Measurements from ENCODE around the gene PIN1.

Gene PIN1

DNA sequence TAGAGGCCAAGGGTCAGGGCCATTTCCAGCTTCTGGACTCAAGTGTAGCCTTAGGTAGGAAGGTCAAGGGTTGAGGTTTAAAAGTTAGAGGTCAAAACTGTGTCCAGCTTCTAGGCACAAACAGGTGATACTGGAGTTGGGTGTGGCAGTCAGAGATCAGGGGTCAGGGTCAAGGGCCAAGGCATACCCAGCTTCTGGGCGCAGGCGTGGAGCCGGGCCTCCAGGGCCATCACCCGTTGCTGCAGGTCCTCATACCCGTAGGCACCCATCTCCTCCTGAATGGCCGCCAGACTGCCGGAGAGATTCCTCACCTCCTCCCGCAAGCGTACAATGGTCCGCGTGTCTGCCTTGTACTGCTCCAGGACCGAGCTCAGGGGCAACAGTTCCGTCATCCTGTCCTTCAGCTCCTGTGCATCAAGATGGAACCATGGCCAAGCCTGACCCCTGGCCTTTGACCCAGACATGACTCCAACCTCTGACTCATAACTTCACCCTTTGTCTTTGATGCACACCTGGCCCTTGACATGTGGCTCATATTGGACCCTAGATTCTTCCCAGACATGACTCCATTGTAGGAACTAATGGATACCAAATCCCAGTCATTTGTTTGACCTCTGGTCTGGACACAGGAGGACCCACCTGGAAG, 22.1 kb downstream of the PIN1 start:
- DNase-seq: no peak

DNA sequence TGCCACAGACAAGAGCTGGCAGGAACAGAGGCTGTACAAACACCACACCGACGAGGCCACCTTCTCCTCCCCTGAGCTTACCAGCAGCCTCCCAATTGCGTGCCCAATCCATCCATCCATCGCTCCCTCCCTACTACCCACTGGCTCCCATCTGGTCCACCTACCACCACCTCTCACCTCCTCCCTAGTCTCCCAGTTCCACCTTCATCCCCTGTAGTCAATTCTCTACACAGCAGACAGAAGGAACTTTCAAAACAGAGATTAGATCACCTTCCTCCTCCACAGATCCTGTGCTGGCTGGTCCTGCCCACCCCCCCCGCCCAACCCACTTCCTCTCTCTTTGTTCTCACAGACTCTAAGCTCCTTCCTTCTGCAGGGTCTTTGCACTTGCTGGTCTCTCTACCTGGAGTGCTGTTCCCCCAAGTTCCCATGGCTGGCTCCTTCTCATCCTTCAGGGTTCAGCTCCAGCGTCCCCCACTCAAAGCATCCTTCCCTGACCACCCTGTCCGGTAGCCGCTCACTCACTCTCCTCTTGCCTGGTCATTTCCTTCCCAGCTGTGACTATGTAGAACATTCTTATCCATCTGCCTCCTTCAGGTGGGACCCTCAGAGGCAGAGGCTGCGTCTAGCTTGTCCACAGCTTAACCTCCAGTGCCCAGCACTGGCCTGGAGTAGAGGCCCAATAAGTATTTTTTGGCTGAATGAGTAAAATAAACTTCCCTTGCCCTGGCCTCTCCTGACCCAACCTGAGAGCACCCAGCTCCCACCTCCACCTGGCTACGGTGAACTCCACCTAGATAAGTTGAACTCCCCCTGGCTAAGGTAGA, 23.0 kb downstream of the PIN1 start:
- no peak for DNase-seq

DNA sequence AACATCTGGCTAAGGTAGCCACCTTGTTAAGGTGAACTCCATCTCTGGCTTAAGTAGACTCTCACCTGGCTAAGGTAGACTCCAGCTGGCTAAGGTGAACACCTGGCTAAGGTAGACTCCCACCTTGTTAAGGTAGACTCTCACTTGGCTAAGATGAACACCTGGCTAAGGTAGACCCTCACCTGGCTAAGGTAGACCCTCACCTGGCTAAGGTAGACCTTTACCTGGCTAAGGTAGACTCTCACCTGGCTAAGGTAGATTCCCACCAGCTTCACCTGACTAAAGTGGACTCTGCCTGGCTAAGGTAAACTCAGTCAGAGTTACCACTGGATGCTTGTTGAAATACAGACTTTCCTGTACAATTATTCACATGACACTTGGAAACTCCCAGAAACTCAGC, 23.6 kb downstream of the PIN1 start:
- no peak for DNase-seq

DNA sequence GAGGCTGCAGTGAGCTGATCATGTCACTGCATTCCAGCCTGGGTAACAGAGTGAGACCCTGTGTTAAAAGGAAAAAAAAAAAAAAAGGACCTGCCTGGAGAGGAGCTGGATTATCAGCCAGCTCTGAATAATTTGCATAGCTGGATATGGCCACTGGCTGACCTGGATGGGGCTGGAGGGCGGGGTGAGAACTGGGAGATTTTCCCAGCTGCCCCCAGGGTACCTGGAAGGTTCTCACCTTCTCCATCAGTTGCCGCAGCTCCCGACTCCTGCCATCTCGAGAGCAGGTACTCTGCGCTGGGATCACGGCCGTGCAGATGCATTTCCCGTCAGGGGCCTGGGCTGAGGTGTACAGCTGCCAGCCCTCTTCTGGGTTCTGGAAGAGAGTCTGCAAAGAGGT, 25.3 kb downstream of the PIN1 start:
- DNase-seq: no peak

DNA sequence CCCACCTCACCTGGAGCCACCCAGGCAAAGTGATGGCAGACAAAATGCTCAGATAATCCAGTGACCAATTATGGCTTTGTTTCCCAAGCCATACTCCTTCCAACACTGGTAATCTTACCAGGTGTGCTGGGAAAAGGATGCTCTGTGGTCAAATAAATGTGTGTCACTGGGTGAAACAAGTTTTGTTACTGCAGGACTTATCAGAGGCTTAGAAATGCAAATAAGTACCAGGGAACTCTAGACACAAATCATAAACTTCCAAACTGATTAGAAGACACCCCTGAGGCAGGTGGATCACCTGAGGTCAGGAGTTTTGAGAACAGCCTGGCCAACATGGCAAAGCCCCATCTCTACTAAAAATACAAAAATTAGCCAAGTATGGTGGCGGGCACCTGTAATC, 26.4 kb downstream of the PIN1 start:
- DNase-seq: no peak

DNA sequence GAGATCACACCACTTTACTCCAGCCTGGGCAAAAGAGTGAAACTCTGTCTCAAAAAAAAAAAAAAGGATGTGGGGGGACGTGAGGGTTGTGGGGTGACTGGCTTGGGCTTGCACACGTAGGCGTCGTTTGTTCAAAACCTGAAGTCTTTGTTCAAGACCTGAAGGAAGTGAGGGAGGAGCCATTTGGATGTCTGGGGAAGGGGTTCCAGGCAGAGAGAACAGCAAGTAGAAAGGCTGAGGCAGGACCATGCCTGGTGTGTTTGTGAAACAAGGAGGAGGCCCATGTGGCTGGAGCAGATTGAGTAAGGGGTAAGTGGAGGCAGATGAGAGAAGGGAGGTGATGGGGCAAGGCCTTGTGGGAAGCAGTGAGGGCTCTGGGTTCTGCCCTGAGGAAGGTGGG, 27.8 kb downstream of the PIN1 start:
- DNase-seq: no peak

DNA sequence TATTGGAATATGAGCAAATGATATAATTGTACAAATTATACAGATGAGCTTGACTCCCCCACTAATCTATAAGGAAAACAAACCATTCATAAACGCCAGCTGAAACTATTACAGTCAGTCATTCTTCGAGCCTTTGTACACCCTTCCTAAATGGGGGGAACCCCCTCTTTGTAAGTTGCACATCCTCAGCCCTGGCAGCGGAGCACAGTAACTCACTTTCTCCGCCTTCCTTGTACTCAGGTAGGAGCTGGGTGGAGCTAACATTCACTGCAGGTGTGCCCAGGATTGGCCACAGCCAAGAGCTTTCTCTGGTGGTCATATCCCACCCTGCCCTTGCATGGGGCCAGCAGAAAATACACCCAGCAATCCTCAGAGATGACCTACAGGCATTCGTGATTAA, 28.6 kb downstream of the PIN1 start:
- DNase-seq: no peak

DNA sequence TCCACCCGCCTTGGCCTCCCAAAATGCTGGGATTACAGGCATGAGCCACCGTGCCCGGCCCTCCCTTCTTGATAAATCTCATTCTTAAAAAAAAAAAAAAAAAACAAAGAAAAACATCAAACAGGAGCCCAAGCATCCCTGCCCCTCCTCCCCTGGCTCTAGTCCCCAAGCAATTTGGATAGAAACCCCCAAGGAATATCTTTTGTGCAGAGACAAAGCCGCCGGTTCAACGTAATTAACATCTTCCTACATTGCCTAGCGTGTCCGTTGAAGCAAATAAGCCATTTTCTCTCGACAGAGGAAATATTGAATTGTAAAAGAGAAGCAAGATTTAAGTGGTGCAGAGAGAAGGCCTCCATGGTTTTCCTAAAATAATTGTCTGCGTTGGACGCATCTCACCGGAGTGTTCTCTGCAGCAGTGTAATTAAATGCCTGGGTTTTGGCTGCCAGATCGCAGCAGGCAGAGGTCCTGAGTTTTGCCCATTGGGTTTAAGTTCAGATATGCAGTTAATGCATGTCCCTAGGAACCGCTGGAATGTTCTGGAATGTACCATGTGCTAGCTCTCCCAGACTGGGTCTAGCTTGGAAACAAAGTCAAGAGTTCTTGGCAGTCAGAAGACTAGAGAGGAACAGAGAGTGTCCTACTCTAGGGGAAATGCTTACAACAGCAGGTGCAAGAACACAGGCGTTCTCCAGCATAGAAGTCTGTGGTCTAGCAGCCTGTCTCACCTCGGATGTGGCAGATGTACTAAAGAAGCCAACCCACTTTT, 30.8 kb downstream of the PIN1 start:
- DNase-seq: no peak

DNA sequence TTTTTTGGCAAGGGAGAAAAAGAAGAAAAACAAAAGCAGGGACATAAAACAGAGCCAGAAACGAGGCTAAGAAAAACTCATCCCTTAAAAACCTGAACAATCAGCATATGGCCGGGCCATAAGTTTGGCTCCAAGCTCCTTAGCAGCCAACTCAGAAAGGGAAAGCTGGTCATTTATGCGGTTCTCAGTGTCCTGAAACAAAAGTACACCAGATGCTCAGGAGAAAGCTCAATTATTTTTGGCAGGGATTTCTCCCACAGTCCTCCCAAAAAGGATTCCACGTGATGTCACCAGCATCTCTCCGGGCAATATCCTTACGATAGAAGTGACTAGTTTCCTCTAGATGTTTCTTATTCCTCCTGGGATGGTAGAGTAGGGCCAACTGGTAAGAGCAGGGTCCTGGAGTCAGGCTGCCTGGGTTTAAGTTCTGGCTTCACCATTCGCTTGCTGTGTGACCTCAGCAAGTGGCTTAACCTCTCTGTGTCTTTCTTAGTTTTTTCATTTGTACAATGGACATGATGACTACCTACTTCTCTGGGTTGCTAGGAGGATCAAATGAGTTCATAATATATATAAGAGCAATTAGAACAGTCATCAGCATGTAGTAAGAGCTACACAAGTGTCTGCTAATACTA, 34.0 kb downstream of the PIN1 start:
- no peak for DNase-seq

DNA sequence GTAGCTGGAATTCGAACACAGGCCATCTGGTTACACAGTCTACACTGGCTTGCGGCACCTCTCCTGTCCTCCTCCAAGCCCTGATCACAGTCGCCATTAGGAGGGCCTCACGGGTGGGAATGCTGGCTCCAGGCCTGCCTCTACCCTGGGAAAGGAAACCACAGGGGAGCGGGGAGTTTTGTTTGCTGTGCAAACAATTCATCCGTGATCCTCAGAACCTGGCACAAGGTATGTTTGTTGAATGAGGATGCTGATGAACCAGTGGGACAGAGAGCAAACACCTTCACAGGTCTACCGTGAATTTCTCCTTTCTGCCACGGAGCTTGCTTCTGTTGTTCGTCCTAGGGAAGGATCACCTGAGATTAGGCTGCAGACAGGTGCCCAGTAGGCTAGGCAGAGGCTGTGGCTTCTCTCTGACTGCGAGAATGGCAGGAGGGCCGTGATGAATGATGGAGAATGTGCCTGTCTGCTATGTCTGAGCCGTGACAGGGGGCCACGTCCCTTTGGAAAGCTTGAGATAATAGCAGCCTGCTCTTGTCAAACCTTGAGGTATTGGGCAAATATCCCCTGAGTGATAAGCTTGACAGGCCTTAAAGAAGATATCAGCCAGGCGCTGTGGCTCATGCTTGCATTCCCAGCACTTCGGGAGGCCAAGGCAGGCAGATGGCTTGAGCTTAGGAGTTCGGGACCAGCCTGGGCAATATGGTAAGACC, 36.7 kb downstream of the PIN1 start:
- DNase-seq: no peak

DNA sequence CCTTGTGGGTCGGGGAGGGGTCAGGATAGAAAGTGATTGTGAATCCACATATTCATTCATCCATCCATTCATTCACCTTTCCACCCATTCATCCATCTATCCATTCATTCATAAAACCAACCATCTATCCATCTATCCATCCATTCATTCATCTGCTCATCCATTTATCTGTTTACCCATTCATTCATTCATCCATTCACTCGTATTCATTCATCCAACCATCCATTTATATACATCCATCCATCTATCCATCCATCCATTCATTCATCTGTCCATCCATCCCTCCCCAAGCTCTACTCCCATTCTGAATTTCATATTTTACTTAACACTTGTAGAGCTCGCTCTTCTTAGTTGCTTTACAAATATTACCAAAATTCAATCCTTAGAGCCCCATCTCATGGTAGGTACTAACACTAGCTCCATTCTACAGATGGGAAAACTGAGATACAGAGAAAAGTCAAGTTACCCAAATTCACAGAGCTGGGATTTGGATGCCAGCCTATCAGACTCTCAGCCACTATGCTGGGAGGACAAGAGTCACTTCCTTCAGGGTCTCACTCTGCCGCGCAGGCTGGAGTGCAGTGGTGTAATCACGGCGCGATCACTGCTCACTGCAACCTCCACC, 37.6 kb downstream of the PIN1 start:
- no peak for DNase-seq

DNA sequence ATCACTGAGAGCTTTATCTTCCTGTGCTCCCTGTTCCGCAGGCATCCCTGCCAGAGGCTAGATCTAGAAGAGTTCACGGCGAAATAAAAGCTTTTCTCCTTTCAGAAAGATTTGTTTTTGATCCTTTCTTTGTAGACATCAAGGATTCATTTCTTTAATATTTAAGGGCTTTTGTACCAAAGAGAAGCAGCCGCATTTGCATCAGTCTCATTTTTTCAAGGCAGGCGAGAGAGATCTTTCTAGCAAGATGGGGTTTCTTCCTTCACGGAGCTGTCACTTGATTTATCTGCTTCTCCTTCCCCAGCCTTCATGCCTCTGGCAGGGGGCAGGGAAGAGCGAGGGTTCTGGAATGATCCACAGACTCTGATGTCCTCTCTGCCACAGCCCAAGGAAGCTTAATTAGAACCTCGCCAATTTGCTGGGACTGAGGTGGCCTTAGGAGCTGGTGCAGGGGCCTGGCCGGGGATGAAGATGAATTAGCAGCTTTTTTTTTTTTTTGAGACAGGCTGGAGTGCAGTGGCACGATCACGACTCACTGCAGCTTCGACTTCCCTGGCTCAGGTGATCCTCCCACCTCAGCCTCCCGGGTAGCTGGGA, 40.0 kb downstream of the PIN1 start:
- DNase-seq: no peak

DNA sequence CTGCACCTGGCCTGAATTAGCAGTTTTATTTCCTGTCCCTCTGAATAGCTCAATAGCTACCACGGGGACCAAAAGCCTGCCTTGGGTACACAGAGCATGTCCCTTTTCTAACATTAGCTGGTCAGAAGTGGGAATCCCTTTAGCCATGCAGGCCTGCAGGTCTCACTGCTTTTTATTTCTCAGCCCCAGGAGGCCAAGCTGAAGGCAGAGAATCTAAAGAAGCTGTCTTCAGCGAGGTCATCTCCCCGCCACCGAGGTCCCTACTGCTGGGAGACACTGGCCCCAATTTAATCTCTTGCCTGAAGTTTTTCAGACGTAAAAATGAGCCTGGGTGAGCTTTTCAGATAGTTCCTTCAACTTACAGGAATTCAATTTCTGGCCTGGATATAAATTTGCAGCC, 40.7 kb downstream of the PIN1 start:
- no peak for DNase-seq

DNA sequence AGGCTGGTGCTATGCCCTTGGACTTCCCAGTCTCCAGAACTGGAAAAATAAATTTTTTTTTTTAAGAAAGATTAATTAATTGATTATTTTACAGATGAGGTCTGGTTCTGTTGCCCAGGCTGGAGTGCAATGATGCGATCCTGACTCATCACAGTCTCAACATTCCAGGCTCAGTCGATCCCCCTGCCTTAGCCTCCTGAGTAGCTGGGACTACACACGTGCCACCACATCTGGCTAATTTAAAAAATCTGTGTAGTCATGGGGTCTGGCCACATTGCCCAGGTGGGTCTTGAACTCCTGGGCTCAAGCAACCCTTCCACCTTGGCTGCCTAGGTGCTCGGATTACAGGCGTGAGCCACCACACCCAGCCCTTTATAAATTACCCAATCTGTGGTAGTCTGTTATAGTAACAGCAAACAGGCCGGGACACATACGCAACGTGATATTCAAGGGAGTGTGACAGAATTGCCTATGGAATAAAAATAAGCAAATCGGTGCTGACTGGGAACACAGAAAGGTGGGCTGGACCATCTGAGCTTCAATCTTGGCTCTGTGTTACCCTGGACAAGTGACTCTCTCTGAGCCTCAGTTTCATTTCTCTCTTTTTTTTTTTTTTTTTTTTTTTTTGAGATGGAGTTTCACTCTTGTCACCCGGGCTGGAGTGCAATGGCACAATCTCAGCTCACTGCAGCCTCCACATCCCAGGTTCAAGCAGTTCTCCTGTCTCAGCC, 42.8 kb downstream of the PIN1 start:
- no peak for DNase-seq

DNA sequence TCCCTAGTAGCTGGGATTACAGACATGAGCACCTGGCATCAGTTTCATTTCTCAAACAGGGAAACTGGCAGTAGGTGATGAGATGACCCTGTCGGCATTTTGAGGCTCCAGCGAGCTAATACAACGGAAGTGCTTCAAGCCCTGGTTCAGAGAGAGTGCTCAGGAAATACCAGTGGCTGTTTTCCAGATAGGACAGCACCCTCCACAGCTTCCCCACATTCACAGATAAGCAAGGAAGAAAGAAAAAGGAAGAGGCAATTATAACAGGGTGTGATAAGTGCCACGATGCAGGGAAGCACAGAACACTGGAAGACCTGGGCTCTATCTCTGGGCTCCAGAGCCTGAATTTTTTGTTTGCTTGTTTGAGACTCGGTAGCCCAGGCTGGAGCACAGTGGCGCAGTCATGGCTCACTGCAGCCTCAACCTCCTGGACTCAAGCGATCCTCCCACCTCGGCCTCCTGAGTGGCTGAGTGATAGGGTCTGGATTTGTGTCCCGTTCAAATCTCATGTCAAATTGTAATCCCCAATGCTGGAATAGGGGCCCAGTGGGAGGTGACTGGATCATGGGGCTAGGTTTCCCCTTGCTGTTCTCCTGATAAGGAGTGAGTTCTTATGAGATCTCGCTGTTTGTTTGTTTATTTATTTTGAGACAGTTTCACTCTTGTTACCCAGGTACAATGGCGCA, 43.5 kb downstream of the PIN1 start:
- no peak for DNase-seq

DNA sequence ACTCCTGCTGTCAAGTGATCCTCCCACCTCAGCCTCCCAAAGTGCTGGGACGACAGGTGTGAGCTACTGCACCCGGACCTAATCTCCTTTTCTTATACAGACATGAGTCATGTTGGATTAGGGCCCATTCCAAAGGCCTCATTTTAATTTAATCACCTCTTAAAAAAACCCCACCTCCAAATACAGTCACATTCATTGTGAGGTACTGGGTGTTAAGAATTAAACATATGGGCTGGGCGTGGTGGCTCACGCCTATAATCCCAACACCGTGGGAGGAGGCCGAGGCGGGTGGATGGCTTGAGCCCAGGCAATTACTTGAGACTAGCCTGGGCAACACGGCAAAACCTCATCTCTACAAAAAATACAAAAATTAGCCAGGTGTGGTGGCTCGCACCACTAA, 46.6 kb downstream of the PIN1 start:
- no peak for DNase-seq

DNA sequence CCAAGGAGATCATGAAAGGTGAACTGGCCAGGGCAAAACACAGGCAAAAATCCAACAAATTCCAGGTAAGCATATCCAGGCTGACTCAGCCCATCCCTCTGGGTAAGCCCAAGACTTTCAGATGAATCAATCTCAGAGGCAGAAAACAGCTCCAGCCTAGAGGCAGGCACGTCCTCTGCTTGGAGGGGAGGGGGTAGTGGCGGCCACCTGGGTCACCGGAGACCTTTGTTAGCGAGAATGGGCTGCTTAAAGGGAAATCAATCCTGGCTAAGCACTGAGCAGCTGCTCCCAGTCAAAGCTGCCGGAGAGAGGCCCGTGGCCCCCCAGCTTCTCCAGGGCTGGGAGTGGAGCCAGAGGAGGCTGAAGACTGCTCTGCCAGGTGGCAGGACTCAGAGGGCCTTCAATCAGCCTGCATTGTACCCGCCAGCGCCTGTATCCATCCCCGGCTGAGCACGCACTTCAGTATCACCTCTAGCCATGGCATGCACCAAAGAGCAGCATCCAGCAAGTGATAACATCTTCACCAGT, 48.2 kb downstream of the PIN1 start:
- no peak for DNase-seq

DNA sequence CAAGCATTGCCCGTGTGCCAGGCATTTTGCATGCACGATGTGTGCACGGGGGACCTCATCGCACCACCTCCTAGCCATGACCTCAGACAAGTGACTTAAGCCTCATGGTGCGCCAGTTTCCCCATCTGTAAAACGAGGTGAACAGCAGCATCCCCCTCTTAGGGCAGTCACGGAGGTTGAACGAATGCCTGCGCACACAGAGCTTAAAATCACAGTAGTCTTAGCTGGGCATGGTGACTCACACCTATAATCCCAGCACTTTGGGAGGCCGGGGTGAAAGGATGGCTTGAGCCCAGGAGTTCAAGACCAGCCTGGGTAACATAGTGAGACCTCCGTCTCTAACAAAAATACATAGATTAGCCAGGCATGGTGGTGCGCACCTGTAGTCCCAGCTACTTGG, 48.6 kb downstream of the PIN1 start:
- DNase-seq: no peak

DNA sequence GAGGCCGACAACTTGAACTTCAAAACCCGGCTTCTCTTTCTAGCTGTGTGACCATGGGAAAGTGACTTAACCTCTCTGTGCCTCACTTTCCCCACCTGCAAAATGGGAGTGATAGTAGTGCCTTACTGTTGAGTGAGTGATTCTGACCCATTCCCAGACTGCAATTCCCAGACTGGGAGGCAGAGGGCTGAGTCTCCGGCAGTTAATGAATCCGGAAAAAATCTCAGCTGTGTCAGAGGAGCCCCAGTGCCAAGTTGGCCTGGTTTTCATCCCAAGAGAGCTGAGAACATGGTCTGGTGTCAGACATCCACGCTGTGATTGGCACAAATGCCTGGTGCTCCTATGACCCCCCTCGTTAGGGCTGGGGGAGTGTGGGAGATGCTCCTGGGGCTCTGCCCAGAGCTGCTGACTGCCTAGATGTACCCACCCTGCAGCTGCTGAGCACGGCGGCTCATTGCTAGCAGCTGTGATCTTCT, 50.0 kb downstream of the PIN1 start:
- no peak for DNase-seq
